ENCODE results near the gene ZGPAT.

DNA sequence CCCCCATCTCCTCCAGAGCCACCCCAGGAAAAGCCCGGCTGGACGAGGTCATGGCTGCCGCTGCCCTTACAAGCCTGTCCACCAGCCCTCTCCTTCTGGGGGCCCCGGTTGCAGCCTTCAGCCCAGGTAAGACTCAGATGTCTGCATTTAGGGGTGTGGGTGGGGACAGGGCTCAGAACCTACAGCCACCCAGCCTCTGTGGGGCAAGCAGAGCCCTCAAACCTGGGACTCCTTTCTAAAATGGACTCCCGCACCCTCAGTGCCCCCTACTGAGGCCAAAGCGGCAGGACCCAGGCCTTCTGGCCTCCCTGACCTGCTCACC lies 33.5 kb downstream of the ZGPAT start:
- no peak for TF ChIP-seq EZH2 (IDR thresholded peaks at IDR 0.05)
- no peak for TF ChIP-seq POLR2AphosphoS5 (IDR thresholded peaks at IDR 0.05; ENCODE audit: borderline replicate concordance, low read depth, low read length)

Data from SK-N-MC (cell line).